Thyroid gland (tissue), 4 donors: ENCODE measurements around the gene KRTAP10-1.

Experiments used
- POLR2A ChIP-seq, 2 donors: fragments of 450-650 bp; IDR thresholded peaks; one replicate each; pipeline ENCODE4 v1.6.1; 2017; ENCODE audit warnings: antibody characterized with exemption in 2 of 2, mild to moderate bottlenecking in 2 of 2, moderate library complexity in 1 of 2
- TF ChIP-seq, protein P1 (sequence below), 6 experiments: fragments of 200-600 bp in 3 of 6; fragments of 450-650 bp in 3 of 6; sonication (generic) in 3 of 6; IDR thresholded peaks; one replicate each; pipeline ENCODE4 v1.5.1; 2016 to 2019; ENCODE audit warnings: antibody characterized with exemption in 6 of 6, mild to moderate bottlenecking in 2 of 6, inconsistent platforms in 1 of 6, moderate library complexity in 1 of 6

DNA sequence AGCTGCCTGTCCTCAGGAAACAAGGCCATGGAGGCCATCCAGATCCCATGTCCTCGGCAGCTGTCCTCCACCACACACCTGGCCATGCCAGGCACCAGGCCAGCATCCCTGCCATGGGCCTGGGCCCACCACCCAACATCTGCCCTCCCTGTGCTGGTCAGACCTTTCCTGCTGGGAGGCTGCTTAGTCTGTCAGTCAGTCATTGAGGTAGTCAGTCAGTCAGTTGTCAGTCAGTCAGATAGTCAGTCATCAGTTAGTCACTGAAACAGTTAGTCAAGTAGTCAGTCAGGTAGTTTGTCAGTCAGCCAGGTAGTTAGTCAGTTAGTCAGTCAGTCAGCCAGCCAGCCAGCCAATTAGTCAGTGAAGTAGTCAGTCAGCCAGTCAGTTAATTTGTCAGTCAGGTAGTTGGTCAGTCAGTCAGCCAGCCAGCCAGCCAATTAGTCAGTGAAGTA, 17.2 kb downstream of the KRTAP10-1 start:
- TF ChIP-seq, protein P1, sequence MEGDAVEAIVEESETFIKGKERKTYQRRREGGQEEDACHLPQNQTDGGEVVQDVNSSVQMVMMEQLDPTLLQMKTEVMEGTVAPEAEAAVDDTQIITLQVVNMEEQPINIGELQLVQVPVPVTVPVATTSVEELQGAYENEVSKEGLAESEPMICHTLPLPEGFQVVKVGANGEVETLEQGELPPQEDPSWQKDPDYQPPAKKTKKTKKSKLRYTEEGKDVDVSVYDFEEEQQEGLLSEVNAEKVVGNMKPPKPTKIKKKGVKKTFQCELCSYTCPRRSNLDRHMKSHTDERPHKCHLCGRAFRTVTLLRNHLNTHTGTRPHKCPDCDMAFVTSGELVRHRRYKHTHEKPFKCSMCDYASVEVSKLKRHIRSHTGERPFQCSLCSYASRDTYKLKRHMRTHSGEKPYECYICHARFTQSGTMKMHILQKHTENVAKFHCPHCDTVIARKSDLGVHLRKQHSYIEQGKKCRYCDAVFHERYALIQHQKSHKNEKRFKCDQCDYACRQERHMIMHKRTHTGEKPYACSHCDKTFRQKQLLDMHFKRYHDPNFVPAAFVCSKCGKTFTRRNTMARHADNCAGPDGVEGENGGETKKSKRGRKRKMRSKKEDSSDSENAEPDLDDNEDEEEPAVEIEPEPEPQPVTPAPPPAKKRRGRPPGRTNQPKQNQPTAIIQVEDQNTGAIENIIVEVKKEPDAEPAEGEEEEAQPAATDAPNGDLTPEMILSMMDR (IDR thresholded peaks at IDR 0.05), result no peak
- TF ChIP-seq POLR2A (IDR thresholded peaks at IDR 0.05), result no peak
